HG03095 (cell line): ENCODE measurements around the gene MINDY4.

Experiments used
- ATAC-seq: cut with Tn5 transposase; IDR thresholded peaks from one replicate; pipeline ENCODE4 v1.9.1; 2021; ENCODE audit warnings: moderate library complexity; ENCODE audit not compliant: unreplicated experiment

MINDY4 gene

GRCh38 chr7:30741289-30741688, 29.9 kb upstream of the MINDY4 start:
- no peak for ATAC-seq

- ATAC-seq = no peak
Measured at GRCh38 chr7:30743371-30744074, 27.7 kb upstream of the MINDY4 start.

GRCh38 chr7:30744075-30744417, 27.2 kb upstream of the MINDY4 start:
- no peak for ATAC-seq

GRCh38 chr7:30745261-30745941, 25.8 kb upstream of the MINDY4 start:
- no peak for ATAC-seq

GRCh38 chr7:30750010-30750409, 21.2 kb upstream of the MINDY4 start:
- no peak for ATAC-seq

- ATAC-seq = no peak
Measured at GRCh38 chr7:30750683-30751650, 20.2 kb upstream of the MINDY4 start.

- ATAC-seq = no peak
Measured at GRCh38 chr7:30751696-30752273, 19.4 kb upstream of the MINDY4 start, which contains the start of gene INMT. INMT (plus strand) TSS chr7:30752135; CDS start chr7:30752151, 16 bp downstream.

GRCh38 chr7:30752484-30752883, 18.7 kb upstream of the MINDY4 start:
- no peak for ATAC-seq

GRCh38 chr7:30752979-30753378, 18.2 kb upstream of the MINDY4 start:
- ATAC-seq = no peak

GRCh38 chr7:30754315-30754877, 16.8 kb upstream of the MINDY4 start:
- ATAC-seq = no peak

- ATAC-seq = no peak
Measured at GRCh38 chr7:30755384-30756154, 15.6 kb upstream of the MINDY4 start.

- ATAC-seq = no peak
Measured at GRCh38 chr7:30757342-30757692, 13.9 kb upstream of the MINDY4 start.

GRCh38 chr7:30760514-30761213, 10.6 kb upstream of the MINDY4 start:
- ATAC-seq = no peak

GRCh38 chr7:30761214-30762156, 9.7 kb upstream of the MINDY4 start:
- no peak for ATAC-seq

GRCh38 chr7:30764030-30764975, 6.9 kb upstream of the MINDY4 start:
- ATAC-seq = peak; percentile 92

- no peak for ATAC-seq
Measured at GRCh38 chr7:30765408-30765807, 5.8 kb upstream of the MINDY4 start.

GRCh38 chr7:30770845-30771173, 408 bp upstream of the MINDY4 start:
- ATAC-seq = no peak
